ENCODE measurements around the gene NDUFS8. TPM values are rescaled to one million over a fixed set of nuclear protein-coding genes. Genes with fewer than 3 reads are reported as not detected.

The NDUFS8 gene
- total RNA-seq, 4 donors from 2014 or later = 136 to 206 (median 159) TPM

DNA sequence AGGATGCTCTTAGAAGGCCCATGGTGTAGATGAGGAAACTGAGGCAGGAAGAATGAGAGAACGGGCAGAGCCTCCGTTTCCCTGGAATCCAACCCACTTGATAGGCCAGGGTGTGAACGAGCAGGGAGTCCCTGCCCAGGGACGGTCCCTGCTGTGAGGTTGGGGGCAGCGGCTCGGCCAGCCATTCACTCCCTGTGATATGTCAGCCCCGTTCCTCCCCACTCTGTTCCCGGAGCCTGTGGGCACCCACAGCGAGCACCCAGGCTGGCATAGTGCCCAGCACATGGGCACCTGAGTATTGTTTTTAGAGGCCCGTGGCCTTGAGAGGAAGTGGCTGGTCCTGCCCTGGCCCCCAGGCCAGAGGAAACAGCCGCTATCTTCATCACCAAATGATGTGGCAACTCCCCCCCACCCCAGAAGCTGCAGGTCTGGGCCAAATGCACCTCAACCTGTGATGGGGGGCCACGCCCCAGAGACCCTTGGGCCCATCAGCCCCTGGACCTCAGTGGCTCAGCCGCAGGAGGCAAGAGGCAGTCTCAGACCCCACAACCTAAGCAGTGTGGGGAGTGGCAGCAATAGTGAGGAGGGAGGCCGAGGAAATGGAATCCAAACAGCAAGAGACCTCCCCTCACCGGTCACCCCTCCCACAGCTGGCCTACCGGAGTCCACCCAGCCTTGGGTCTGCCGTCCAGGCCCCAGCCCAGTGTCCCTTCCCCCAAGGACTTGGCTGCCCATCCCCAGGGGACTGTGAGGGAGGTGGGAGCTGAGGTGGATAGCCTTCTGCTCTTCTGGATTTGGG, 18.2 kb upstream of the NDUFS8 start:
- TF ChIP-seq CTCF (IDR thresholded peaks at IDR 0.05) (no peak), POLR2A (IDR thresholded peaks at IDR 0.05) (no peak)
- DNase-seq (ENCODE audit: low spot score in 2 of 2) = no peak
- intact Hi-C loops (cut with DNase I; ENCODE audit: low total_unique reads) = no loop called here
- WGBS, 2 donors = 79 to 83% methylated on average over 13 to 17 of the region's 17 CpGs
- H3K4me3 ChIP-seq (ENCODE audit: low read depth, poor library complexity, severe bottlenecking) = no peak overlapping the region

- TF ChIP-seq CTCF (IDR thresholded peaks at IDR 0.05) = no peak
- TF ChIP-seq POLR2A (IDR thresholded peaks at IDR 0.05) = no peak
- intact Hi-C loops (cut with DNase I; ENCODE audit: low total_unique reads) = no loop called here
- WGBS, 2 donors = 79% methylated on average over 15 to 16 of the region's 16 CpGs
- DNase-seq (ENCODE audit: low spot score in 2 of 2) = no peak
- H3K4me3 ChIP-seq (ENCODE audit: low read depth, poor library complexity, severe bottlenecking) = no peak overlapping the region
Observed at GRCh38 chr11:68012843-68013610, 17.5 kb upstream of the NDUFS8 start.

DNA sequence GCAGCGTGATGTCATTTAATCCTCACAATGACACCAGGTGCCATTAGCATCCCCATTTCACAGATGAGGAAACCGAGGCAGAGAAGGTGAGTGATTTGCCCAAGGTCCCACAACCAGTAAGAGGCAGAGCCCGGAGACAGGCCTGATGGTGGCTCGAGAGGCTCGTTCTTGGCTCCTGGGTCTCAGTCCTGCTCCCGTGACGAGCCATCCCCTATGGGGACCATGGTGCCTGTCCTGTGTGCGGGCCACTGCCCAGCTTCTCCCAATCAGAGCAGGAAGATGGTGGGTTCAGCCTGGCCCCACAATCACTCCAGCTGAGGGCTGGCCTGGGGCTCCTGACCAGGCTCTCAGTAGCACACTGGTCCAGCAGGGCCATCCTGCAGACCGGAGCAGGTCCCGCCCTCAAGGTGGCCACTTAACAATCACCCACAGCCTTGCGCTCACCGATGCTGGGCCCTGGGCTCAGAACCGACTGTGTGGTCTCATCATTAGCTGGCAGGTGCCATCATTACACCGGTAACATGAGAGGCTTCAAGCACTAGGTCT, 16.8 kb upstream of the NDUFS8 start:
- WGBS, 2 donors = 87 to 90% methylated on average over 13 to 14 of the region's 14 CpGs
- intact Hi-C loops (cut with DNase I; ENCODE audit: low total_unique reads) = no loop called here
- no peak for TF ChIP-seq CTCF (IDR thresholded peaks at IDR 0.05)
- no peak for TF ChIP-seq POLR2A (IDR thresholded peaks at IDR 0.05)
- DNase-seq (ENCODE audit: low spot score in 2 of 2) = no peak
- H3K4me3 ChIP-seq (ENCODE audit: low read depth, poor library complexity, severe bottlenecking) = no peak overlapping the region

DNA sequence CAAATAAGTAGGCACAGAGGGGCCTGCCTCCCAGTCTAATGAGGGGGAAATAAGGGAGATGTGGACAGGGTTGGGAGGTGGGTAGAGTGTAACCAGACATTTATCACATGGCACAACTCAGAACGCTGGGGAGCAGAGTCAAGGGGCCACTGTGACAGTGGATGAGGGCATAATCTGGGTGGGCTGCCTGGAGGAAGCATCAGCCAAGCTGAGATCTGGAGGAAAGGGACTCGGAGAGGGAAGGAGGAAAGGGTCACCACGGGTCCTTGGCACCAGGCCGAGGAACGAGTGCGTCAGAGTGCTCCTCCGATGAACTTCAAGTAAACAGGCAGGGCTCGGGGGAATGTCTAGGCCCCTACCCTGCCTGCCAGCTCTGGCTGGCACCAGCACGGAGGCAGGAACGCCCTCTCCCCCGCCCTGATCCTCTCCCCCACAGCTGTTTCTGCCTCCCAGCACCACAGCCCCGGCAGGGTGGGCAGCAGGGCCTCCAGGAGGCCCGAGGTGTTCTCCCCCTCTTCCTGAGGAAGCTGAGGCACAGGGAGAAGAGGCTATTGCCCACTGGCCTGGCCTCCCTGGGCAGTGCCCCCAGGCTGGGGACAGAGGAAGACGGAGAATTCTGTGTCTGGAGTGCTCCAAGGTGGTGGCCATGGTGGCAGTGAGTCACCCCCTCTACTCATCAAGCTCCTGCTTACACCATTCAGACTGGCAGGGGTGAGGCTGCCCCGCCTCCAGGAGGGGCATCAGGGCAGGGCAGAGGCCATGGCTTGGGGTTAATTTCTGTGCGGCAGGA, 16.1 kb upstream of the NDUFS8 start:
- DNase-seq (ENCODE audit: low spot score in 2 of 2) = peak; percentile 39 to 92
- TF ChIP-seq CTCF (IDR thresholded peaks at IDR 0.05) = no peak
- no peak for TF ChIP-seq POLR2A (IDR thresholded peaks at IDR 0.05)
- H3K4me3 ChIP-seq (ENCODE audit: low read depth, poor library complexity, severe bottlenecking) = no peak overlapping the region
- WGBS, 2 donors = 12 to 20% methylated on average over 11 to 16 of the region's 16 CpGs
- intact Hi-C loops (cut with DNase I; ENCODE audit: low total_unique reads) = no loop called here

DNA sequence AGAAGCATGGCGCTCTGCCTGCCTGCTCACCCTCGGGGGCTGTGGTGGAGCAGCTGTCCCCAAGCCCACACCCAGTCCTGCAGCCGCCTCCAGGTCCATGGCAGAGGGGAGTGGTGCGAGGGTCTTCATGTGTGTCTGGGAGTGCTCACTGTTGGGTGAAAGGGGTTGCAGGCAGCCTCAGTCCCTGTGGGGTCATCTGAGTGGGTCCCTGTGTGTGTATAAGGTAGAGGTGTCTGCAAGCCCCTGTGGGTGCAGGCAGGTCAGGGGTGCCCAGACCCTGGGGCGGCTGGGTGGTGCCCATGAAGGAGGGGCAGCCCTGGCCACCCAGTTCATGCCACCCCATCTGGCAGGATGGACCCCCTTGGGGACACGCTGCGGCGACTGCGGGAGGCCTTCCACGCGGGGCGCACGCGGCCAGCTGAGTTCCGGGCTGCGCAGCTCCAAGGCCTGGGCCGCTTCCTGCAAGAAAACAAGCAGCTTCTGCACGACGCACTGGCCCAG, 15.5 kb upstream of the NDUFS8 start:
- H3K4me3 ChIP-seq (ENCODE audit: low read depth, poor library complexity, severe bottlenecking) = no peak overlapping the region
- 84% methylated on average over 8 to 18 of the region's 19 CpGs for WGBS, 2 donors
- intact Hi-C loops (cut with DNase I; ENCODE audit: low total_unique reads) = no loop called here
- DNase-seq (ENCODE audit: low spot score in 2 of 2) = no peak
- TF ChIP-seq CTCF (IDR thresholded peaks at IDR 0.05) (no peak), POLR2A (IDR thresholded peaks at IDR 0.05) (no peak)
